Fibroblast of lung (primary cell): ENCODE measurements around the gene IQGAP2. TPM values are rescaled to one million over a fixed set of nuclear protein-coding genes. Genes with fewer than 3 reads are reported as not detected.

Source experiments
- DNase-seq, 2 donors: peaks; one replicate each; pipeline versions ENCODE4 v3.0.0 to v3.0.0-alpha.2; 2010; ENCODE audit warnings: low read depth in 2 of 2
- H2AFZ ChIP-seq: 2 replicates; pipeline ENCODE4 v1.5.1; 2012; ENCODE audit warnings: low read length, control low read depth, inconsistent platforms
- H3K27ac ChIP-seq: 2 replicates; pipeline ENCODE4 v1.5.1; 2011; ENCODE audit warnings: low read length, control low read depth; ENCODE audit not compliant: insufficient read depth
- H3K27me3 ChIP-seq: 2 replicates; pipeline ENCODE4 v1.5.1; 2011; ENCODE audit warnings: mild to moderate bottlenecking, low read length; ENCODE audit not compliant: control insufficient read depth, insufficient read depth
- H3K36me3 ChIP-seq: 2 replicates; pipeline ENCODE4 v1.5.1; 2011; ENCODE audit warnings: low read length; ENCODE audit not compliant: control insufficient read depth, insufficient read depth
- H3K4me1 ChIP-seq: 2 replicates; pipeline ENCODE4 v1.5.1; 2011; ENCODE audit warnings: low read length; ENCODE audit not compliant: control insufficient read depth, insufficient read depth; ENCODE audit errors: extremely low read depth
- H3K4me2 ChIP-seq: 2 replicates; pipeline ENCODE4 v1.5.1; 2011; ENCODE audit warnings: low read length, control low read depth; ENCODE audit not compliant: insufficient read depth; ENCODE audit errors: extremely low read depth
- H3K4me3 ChIP-seq, 4 experiments: fragments of 200-600 bp in 1 of 4; sonication (generic) in 1 of 4; replicated peaks in 1 of 4; 2 replicates each; pipeline ENCODE4 v1.5.1; 2011 to 2016; ENCODE audit warnings: low read length in 4 of 4, low read depth in 3 of 4, mild to moderate bottlenecking in 3 of 4, control low read depth in 2 of 4, inconsistent platforms in 1 of 4, mixed read lengths in 1 of 4; ENCODE audit not compliant: insufficient read depth in 1 of 4; ENCODE audit errors: control extremely low read depth in 1 of 4
- H3K79me2 ChIP-seq: 2 replicates; pipeline ENCODE4 v1.5.1; 2012; ENCODE audit warnings: mild to moderate bottlenecking, low read length, inconsistent platforms; ENCODE audit not compliant: control insufficient read depth, insufficient read depth
- H3K9ac ChIP-seq: 2 replicates; pipeline ENCODE4 v1.5.1; 2011; ENCODE audit warnings: mild to moderate bottlenecking, low read length, control low read depth; ENCODE audit not compliant: insufficient read depth
- H3K9me3 ChIP-seq: 2 replicates; pipeline ENCODE4 v1.5.1; 2012; ENCODE audit warnings: low read depth, low read length; ENCODE audit not compliant: control insufficient read depth, insufficient read depth
- H4K20me1 ChIP-seq: 2 replicates; pipeline ENCODE4 v1.5.1; 2011; ENCODE audit warnings: low read length; ENCODE audit not compliant: control insufficient read depth, insufficient read depth; ENCODE audit errors: extremely low read depth
- CTCF ChIP-seq, 2 donors: IDR thresholded peaks in 1 of 2; conservative IDR thresholded peaks in 1 of 2; 1 replicate in 1 of 2; 2 replicates in 1 of 2; pipeline ENCODE4 v1.5.1; 2011 to 2012; ENCODE audit warnings: low read length in 2 of 2, control low read depth in 1 of 2, inconsistent platforms in 1 of 2, low read depth in 1 of 2, mild to moderate bottlenecking in 1 of 2
- EZH2 ChIP-seq: IDR thresholded peaks from 2 replicates; pipeline ENCODE4 v1.5.1; 2012; ENCODE audit warnings: low read length, control low read depth, mild to moderate bottlenecking; ENCODE audit errors: missing control alignments
- polyA plus RNA-seq, 2 donors: library from polyadenylated mRNA; depleted of rRNA in 1 of 2; stranded (reverse) in 1 of 2; unstranded in 1 of 2; fragments of >200 nt; gene quantifications; 2 replicates each; pipeline ENCODE4 v1.2.1, GENCODE V29; 2011 to 2012; ENCODE audit warnings: missing spikeins in 1 of 2
- total RNA-seq: library from RNA; depleted of rRNA; stranded (reverse); fragments of >200 nt; gene quantifications from 2 replicates; pipeline ENCODE4 v1.2.1, GENCODE V29; 2014

The IQGAP2 gene
- total and polyA plus RNA-seq, 2 donors (not counting 1 experiment from before 2014, with no cell fraction given): 5.1 to 7.9 TPM

DNA sequence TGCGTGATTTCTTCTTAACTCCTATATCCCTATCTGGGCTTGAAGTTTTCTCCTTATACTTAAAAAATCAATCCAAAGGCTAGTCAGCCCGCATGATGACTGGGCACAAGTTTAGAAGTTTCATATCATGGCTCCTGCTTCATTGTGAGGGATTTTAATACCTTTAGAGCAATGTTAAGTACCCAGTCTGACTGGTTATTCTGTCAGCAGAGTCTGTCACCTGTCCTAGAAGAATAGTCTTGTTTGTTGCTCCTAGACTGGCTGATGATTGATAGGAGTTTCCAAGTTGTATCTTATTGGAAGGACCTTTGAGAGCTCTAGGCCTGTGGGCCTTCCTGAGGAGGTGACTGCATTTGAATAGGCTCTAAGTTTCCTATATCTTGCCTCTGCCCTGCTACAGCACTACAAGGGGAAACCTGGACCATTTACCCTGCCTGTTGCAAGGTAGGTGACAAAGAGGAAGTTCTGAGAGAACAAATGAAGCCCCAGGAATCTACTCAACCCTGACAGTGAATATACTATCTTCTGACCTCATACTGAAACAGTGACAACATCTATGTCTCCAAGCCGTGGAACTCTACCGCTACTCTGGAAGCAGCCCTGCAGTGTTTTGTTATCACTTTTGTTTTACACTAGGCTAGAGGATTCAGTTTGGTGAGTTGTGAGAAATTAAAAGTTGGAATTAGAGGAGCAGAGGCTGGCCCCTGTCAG is 153.6 kb downstream of the IQGAP2 start:
- Histone ChIP-seq H3K9me3 (no peaks in the 10 kb centered on the region), H4K20me1 (no peaks in the 10 kb centered on the region), H3K27me3 (peaks cover 4% of the 10 kb centered on the region), H3K9ac (no peak overlapping the region), H3K4me3 (no peak overlapping the region), H3K4me2 (no peak overlapping the region), H2AFZ (no peak overlapping the region), H3K27ac (no peak overlapping the region), H3K36me3 (no peaks in the 10 kb centered on the region), H3K4me1 (no peaks in the 10 kb centered on the region), H3K79me2 (no peaks in the 10 kb centered on the region)
- TF ChIP-seq CTCF (conservative IDR thresholded peaks at IDR 0.05 in 1 of 2, IDR thresholded peaks at IDR 0.05 in 1 of 2; ENCODE audit: low read depth in 1 of 2, low read length in 2 of 2) (no peak), EZH2 (no peak)
- DNase-seq: no peak

GRCh38 chr5:76560952-76561891 is 158.1 kb downstream of the IQGAP2 start:
- Histone ChIP-seq H3K4me3 (no peak overlapping the region), H3K36me3 (no peaks in the 10 kb centered on the region), H3K4me2 (no peak overlapping the region), H3K27ac (no peak overlapping the region), H3K4me1 (no peaks in the 10 kb centered on the region), H2AFZ (no peak overlapping the region), H3K9ac (no peak overlapping the region), H3K27me3 (peaks cover 2% of the 10 kb centered on the region), H3K9me3 (no peaks in the 10 kb centered on the region), H4K20me1 (no peaks in the 10 kb centered on the region), H3K79me2 (no peaks in the 10 kb centered on the region)
- no peak for DNase-seq
- TF ChIP-seq CTCF (conservative IDR thresholded peaks at IDR 0.05 in 1 of 2, IDR thresholded peaks at IDR 0.05 in 1 of 2; ENCODE audit: low read depth in 1 of 2, low read length in 2 of 2) (no peak), EZH2 (no peak)

DNA sequence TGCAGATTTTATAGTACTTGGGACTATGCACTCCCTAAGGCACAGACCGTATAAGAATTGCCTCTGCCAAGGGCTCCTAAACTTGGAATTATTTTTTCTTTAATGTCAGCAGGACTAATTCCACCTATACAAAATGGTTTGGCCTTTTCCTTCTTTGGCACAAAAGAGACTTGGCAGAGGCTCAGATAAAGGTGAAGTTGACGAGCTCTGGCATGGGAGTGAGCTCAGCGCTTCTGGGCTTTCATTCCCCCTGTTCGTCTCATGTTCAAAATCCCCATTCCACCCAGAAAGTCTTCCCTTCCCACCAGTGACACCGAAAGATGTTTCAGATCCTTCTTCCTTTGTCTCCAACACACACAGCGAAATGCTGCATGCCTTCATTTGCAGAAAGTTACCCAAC is 158.9 kb downstream of the IQGAP2 start:
- DNase-seq: no peak
- TF ChIP-seq EZH2: no peak
- no peak for TF ChIP-seq CTCF (conservative IDR thresholded peaks at IDR 0.05 in 1 of 2, IDR thresholded peaks at IDR 0.05 in 1 of 2; ENCODE audit: low read depth in 1 of 2, low read length in 2 of 2)

More for the DNA sequence above, 158.9 kb downstream of the IQGAP2 start:
- H3K9me3 ChIP-seq: no peaks in the 10 kb centered on the region
- no peaks in the 10 kb centered on the region for H4K20me1 ChIP-seq
- H3K27me3 ChIP-seq: peaks cover 5% of the 10 kb centered on the region
- H3K4me3 ChIP-seq: no peak overlapping the region
- no peak overlapping the region for H3K9ac ChIP-seq
- H3K4me2 ChIP-seq: no peak overlapping the region
- no peaks in the 10 kb centered on the region for H3K4me1 ChIP-seq
- H2AFZ ChIP-seq: no peak overlapping the region
- H3K36me3 ChIP-seq: no peaks in the 10 kb centered on the region
- H3K79me2 ChIP-seq: no peaks in the 10 kb centered on the region
- H3K27ac ChIP-seq: no peak overlapping the region
